A673 (cell line): Measurements from ENCODE around the gene HSD3B1. TPM values are rescaled to one million over a fixed set of nuclear protein-coding genes. Genes with fewer than 3 reads are reported as not detected.
A peak's percentile ranks its signal among the peaks of the same experiment; 100 is the strongest.
"Not testable (repeated sequence)": the region's sequence is repeated elsewhere in the genome, so short reads cannot be mapped to it uniquely, and the experiment has no call there.

Experiments used
- BruUV-seq: library from RNA; stranded (reverse); fragments of 400-500 nt; replicated peaks from 2 replicates; lab custom pipeline; 2021; lab: Mats Ljungman, UMichigan
- CTCF ChIA-PET: fragments of 300-600 bp; sonication (Branson Sonifier 250); formaldehyde crosslinking; loops from one replicate; lab custom pipeline; 2022; ENCODE audit warnings: antibody characterized with exemption; lab: Charles Lee
- POLR2A ChIA-PET: fragments of 300-600 bp; sonication (Branson Sonifier 250); formaldehyde crosslinking; loops from one replicate; lab custom pipeline; 2022; ENCODE audit warnings: antibody characterized with exemption; ENCODE audit not compliant: low non-redundant PET; lab: Charles Lee
- DNase-seq: peaks from one replicate; pipeline ENCODE4 v3.0.0-alpha.2; 2015; ENCODE audit warnings: low spot score
- H3K27ac ChIP-seq: fragments of 200-600 bp; sonication (generic); 2 replicates; pipeline ENCODE4 v1.5.1; 2016; ENCODE audit warnings: mixed run types, low read depth, mild to moderate bottlenecking, mixed read lengths, antibody characterized with exemption, low read length; ENCODE audit not compliant: poor library complexity, severe bottlenecking
- H3K27me3 ChIP-seq: fragments of 200-600 bp; sonication (generic); replicated peaks from 2 replicates; pipeline ENCODE4 v1.6.1; 2017; ENCODE audit warnings: mixed run types, low read depth, mild to moderate bottlenecking, mixed read lengths, antibody characterized with exemption, low read length; ENCODE audit not compliant: insufficient read depth, poor library complexity
- H3K36me3 ChIP-seq: fragments of 200-600 bp; sonication (generic); 2 replicates; pipeline ENCODE4 v1.6.1; 2016; ENCODE audit warnings: mixed run types, mild to moderate bottlenecking, mixed read lengths, antibody characterized with exemption, low read length; ENCODE audit not compliant: insufficient read depth, poor library complexity, severe bottlenecking
- H3K4me1 ChIP-seq: fragments of 200-600 bp; sonication (generic); 2 replicates; pipeline ENCODE4 v1.6.1; 2017; ENCODE audit warnings: mixed run types, mild to moderate bottlenecking, mixed read lengths, antibody characterized with exemption, low read length; ENCODE audit not compliant: insufficient read depth, poor library complexity, severe bottlenecking
- H3K4me3 ChIP-seq: fragments of 200-600 bp; sonication (generic); 2 replicates; pipeline ENCODE4 v1.5.1; 2016; ENCODE audit warnings: low read depth, mixed run types, mild to moderate bottlenecking, mixed read lengths, low read length; ENCODE audit not compliant: poor library complexity, severe bottlenecking
- H3K9me3 ChIP-seq: fragments of 200-600 bp; sonication (generic); 2 replicates; pipeline ENCODE4 v1.6.1; 2016; ENCODE audit warnings: mixed run types, low read depth, mild to moderate bottlenecking, mixed read lengths, antibody characterized with exemption, low read length; ENCODE audit not compliant: poor library complexity, severe bottlenecking
- EZH2 ChIP-seq: fragments of 200-600 bp; sonication (generic); IDR thresholded peaks from 2 replicates; pipeline ENCODE4 v1.6.1; 2017; ENCODE audit warnings: borderline replicate concordance, low read depth, mild to moderate bottlenecking, mixed read lengths, antibody characterized with exemption, low read length; ENCODE audit not compliant: poor library complexity, severe bottlenecking
- intact Hi-C: fragments of 100-400 bp; cut with micrococcal nuclease; formaldehyde crosslinking; loops from one replicate; pipeline ENCODE4 v1.10.0; 2022; ENCODE audit not compliant: unreplicated experiment
- total RNA-seq: library from RNA; stranded (reverse); gene quantifications from 2 replicates; pipeline ENCODE4 v1.2.3, GENCODE V29; 2021
- TF ChIP-seq, protein P1 (sequence below): fragments of 300-800, 200-600 bp; sonication (generic); conservative IDR thresholded peaks from 2 replicates; pipeline ENCODE4 v1.5.1; 2017; ENCODE audit warnings: low read depth, mild to moderate bottlenecking, antibody characterized with exemption, low read length, moderate library complexity, mixed read lengths

The HSD3B1 gene
- total RNA-seq, 1 experiment from 2014 or later, result not detected

DNA sequence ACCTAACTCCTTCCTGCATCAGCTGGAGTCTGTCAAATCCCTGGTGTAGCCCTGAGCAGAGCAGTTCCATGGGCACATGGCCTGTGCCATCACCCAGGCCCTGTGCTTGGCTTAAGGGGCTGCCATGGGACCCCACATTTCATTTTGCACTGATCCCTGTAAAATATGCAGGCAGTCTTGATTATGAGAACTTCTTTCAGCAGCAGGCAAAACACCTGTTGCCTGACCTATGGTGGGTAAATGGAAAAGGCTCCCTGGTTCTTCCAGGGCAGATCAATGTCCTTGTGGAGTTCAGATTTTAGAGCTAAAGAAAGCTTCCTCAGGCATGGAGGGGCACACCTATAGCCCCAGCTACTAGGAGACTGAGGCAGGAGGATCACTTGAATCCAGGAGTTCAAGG, 44.2 kb downstream of the HSD3B1 start:
- POLR2A ChIA-PET, result no interaction called here
- Histone ChIP-seq H3K27me3 (no peaks in the 10 kb centered on the region), H3K4me3 (no peak overlapping the region), H3K27ac (no peak overlapping the region), H3K36me3 (no peaks in the 10 kb centered on the region), H3K4me1 (no peaks in the 10 kb centered on the region), H3K9me3 (no peaks in the 10 kb centered on the region)
- CTCF ChIA-PET, result no interaction called here
- BruUV-seq, result no TSS peak
- no peak for DNase-seq
- intact Hi-C loops, result no loop called here
- TF ChIP-seq, protein P1, sequence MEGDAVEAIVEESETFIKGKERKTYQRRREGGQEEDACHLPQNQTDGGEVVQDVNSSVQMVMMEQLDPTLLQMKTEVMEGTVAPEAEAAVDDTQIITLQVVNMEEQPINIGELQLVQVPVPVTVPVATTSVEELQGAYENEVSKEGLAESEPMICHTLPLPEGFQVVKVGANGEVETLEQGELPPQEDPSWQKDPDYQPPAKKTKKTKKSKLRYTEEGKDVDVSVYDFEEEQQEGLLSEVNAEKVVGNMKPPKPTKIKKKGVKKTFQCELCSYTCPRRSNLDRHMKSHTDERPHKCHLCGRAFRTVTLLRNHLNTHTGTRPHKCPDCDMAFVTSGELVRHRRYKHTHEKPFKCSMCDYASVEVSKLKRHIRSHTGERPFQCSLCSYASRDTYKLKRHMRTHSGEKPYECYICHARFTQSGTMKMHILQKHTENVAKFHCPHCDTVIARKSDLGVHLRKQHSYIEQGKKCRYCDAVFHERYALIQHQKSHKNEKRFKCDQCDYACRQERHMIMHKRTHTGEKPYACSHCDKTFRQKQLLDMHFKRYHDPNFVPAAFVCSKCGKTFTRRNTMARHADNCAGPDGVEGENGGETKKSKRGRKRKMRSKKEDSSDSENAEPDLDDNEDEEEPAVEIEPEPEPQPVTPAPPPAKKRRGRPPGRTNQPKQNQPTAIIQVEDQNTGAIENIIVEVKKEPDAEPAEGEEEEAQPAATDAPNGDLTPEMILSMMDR, result no peak
- TF ChIP-seq EZH2, result no peak

DNA sequence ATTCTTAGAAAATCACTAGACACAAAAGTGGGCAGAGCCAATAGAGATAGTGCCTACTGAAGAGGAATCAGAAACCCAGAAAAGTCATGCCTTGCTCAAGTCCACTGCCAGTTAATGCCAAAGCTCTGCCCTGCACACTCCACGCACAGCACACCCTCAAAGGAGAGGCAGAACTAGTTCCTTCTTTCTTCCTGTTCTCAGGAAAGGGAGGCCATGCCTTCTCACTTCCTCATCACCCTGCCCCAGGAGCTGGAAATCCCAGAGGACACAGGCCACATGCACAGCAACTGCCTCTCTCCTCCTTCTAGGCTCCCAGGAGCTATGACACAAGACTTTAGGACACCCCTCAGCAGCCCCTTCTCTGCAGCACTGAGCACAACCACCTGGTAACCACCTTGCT, 45.6 kb downstream of the HSD3B1 start:
- POLR2A ChIA-PET, H3K4me3 ChIP-seq, DNase-seq, intact Hi-C loops, H3K27ac ChIP-seq, H3K27me3 ChIP-seq, BruUV-seq, H3K9me3 ChIP-seq, CTCF ChIA-PET, H3K36me3 ChIP-seq, H3K4me1 ChIP-seq: not testable (repeated sequence)

DNA sequence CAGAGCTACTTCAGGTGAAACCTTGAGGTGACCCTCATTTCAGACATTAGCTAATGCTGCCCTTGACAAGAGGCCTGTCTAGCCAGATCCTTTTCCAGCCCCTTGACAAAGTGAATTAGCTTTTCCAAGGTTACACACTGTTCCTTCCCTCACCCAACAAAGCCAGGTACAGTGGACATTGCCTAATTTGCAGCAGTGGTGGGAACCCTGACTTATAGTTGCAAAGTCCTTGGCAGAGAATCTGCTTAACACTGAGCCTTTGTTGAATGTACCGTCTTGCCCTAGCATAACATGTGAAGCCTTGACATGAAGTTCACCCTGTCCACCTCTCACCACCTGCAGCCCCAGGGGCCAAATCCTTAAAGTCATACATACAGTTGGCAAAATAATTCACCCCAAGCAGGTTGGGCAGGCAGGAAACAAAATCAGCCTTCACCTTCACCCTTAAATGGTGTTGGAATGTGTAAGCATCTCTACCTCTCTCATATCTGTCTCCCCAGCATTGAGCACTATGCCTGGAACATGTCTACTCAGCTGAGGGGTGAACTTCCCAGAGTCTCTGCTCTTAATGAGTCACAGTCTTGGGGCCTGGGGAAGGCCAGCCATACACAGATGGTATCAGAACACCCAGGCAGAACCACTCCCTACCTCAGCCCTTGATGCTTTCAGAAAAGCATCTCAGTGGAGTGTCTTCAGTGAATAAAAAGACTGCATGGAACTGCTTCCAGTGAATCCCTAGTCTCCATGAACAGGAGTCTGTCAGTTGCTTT, 46.5 kb downstream of the HSD3B1 start:
- H3K36me3 ChIP-seq, H3K4me1 ChIP-seq, CTCF ChIA-PET, H3K4me3 ChIP-seq, H3K9me3 ChIP-seq, intact Hi-C loops, DNase-seq, POLR2A ChIA-PET, H3K27ac ChIP-seq, H3K27me3 ChIP-seq, BruUV-seq: not testable (repeated sequence)

DNA sequence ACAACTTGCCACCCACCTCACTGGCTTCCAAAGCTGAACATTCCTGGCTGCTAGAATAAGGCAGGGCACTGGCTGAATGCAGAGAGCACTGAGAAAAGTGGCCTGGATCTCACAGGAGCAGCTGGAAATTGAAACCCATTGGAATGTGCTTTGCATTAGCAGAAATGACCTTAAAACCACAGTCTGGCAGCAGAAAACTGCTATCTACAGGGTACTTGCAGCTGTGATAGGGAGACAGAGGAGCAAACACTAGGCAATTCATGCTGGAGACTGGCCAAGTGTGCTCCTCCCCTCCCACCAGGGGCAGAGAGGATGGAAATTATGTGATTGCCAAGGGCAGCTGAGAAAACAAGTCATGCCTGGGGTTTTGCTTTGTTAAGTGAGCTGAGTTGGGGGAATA, 47.2 kb downstream of the HSD3B1 start:
- CTCF ChIA-PET, result no interaction called here
- intact Hi-C loops, result no loop called here
- no peaks in the 10 kb centered on the region for H3K9me3 ChIP-seq
- no peak overlapping the region for H3K27ac ChIP-seq
- no peak for TF ChIP-seq EZH2
- TF ChIP-seq, protein P1, result no peak
- no peaks in the 10 kb centered on the region for H3K36me3 ChIP-seq
- no peaks in the 10 kb centered on the region for H3K27me3 ChIP-seq
- POLR2A ChIA-PET, result no interaction called here
- no peaks in the 10 kb centered on the region for H3K4me1 ChIP-seq
- BruUV-seq, result no TSS peak
- peak; percentile 28 for DNase-seq
- H3K4me3 ChIP-seq, result no peak overlapping the region
